HPDE6-E6E7 (cell line): ENCODE data around the gene NMT1.

ENCODE experiments used
- DNase-seq: peaks from one replicate; pipeline ENCODE4 v3.0.0; 2011; ENCODE audit warnings: missing footprints; ENCODE audit errors: extremely low spot score

The NMT1 gene

DNA sequence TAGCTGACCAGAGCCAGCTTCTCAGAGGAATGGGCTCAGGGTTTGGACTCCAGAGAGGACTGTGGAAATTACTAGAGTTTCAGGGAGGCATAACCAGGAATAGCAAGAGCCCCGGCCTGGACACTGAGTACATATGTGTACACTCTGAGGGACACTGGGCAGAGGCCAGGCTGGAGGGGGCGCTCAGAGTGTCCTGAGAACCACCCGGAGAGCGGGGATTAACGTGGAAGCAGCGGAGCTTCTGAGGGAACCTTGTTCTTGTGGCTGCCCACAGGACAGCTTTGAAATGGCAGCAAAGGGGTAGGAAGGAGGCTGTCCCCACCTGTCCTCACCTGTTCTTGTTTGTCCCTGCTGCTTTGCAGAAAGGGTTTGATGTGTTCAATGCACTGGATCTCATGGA, 43.4 kb downstream of the NMT1 start:
- DNase-seq, result no peak

GRCh38 chr17:45104907-45105624, 43.9 kb downstream of the NMT1 start:
- DNase-seq, result no peak

- DNase-seq, result no peak
These were observed 45.0 kb downstream of the NMT1 start for GRCh38 chr17:45106096-45106495.

- DNase-seq, result no peak
These were observed 45.5 kb downstream of the NMT1 start for GRCh38 chr17:45106582-45106981.

GRCh38 chr17:45107293-45108010, 46.3 kb downstream of the NMT1 start:
- DNase-seq, result no peak

- no peak for DNase-seq
These were observed 46.9 kb downstream of the NMT1 start for GRCh38 chr17:45108051-45108450.

- no peak for DNase-seq
These were observed 47.7 kb downstream of the NMT1 start for GRCh38 chr17:45108595-45109521.

DNA sequence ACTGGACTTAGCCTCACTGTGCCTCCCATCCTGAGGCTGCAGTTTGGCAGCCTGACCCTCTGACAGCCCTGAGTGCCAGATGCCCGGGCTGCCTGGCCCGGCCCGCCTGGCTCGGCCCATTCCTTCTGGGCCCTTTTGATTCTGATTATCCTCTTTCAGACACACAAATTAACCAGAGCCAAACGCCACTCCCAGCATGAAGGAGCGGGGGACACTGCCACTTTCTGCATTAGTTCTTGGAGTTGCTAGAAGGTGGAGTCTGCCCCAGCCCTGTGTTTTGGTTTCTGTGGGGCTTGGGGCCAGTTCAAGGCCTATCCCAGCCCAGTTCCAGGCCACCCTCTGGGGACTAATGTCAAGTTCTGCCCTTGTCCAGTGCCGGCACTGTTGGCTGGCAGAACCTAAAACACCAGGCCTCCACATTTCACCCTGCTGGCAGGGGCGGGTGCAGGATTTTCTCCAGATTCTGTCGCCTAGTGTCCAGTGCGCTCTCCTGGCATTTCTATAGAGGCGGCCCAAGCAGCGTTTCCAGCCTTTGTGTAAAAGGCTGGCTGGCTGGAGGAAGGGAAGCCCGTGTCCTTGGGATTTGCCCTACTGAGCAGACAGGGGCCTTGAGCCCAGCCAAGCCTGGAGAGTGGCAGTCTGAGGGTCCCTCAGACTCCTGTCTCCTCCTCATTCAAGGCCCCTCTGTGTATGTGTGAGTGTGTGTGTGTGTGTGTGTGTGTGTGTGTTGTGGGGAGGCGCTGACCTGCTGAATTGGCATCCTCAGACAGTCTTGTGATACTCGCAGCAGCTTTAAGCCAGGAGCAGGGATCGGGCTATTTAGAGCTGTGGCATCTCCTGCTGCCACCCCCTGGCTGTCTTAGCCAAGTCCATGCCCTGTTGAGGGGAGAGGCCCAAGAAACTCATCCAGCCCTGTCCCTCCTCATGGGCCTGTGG, 49.8 kb downstream of the NMT1 start:
- DNase-seq, result no peak

DNA sequence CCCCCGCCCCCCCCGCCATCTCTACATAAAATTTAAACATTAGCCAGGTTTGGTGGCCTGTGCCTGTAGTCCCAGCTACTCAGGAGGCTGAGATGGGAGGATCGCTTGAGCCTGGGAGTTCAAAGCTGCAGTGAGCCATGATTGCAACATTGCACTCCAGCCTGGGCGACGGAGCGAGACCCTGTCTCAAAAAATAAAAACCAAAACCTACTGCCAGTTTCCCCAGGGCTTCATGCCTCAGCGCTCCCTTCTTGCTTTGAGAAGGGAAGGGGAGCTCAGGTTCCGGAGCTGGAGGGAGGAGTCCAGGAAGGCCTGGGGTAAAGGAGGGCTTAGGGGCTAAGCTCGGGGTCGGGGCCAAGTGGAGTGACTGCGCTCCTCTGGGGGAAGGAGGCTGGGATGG, 50.7 kb downstream of the NMT1 start:
- DNase-seq, result no peak

GRCh38 chr17:45112559-45113423, 51.7 kb downstream of the NMT1 start:
- DNase-seq, result no peak

DNA sequence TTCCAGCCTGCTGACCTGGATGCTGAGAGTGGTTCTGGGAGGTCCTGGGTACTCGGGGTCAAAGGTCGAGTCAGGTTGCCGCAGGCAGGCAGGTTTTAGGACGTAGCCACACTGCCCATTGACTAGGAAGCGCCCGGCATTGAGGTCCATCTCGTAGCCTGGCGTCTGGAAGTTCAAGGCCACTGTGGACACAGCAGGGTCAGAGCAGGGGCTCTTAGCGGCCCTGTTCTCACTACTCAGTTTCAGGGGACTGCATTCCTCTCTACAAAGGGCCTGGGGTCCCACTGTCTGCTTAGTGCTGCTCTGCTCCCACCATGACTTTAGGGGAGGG, 52.3 kb downstream of the NMT1 start:
- DNase-seq, result no peak

GRCh38 chr17:45114117-45114932, 53.2 kb downstream of the NMT1 start:
- DNase-seq, result no peak

DNA sequence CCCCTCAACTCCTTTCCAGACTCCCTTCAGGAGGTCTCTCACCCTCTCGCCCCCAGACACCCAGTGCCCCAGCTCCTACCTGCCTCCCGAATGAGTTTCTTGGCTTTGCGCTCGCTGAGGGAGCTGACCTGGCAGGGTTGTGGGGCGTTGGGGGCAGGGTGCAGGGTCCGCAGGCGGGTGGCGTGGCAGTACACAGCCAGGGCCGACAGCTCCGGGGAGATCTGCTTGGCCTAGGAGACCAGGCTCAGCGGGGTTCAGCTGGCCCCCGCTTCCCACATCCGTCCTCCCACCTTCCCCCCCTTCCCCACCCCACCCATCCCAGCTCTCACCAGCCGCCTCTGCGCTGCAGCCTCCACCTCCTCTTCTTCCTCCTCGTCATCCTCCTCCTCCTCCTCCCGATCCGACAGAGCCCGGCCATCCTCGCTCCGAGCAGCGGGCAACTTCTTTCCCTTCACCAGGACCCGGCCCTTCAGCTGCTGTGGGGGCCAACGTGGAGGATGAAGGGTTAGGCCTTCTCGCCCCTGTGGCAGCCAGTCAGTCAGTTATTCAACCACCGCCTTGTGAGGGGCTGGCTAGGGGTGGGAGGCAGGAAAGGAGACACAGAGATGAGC, 54.0 kb downstream of the NMT1 start:
- DNase-seq, result no peak

- no peak for DNase-seq
These were observed 54.8 kb downstream of the NMT1 start for GRCh38 chr17:45115871-45116270.

DNA sequence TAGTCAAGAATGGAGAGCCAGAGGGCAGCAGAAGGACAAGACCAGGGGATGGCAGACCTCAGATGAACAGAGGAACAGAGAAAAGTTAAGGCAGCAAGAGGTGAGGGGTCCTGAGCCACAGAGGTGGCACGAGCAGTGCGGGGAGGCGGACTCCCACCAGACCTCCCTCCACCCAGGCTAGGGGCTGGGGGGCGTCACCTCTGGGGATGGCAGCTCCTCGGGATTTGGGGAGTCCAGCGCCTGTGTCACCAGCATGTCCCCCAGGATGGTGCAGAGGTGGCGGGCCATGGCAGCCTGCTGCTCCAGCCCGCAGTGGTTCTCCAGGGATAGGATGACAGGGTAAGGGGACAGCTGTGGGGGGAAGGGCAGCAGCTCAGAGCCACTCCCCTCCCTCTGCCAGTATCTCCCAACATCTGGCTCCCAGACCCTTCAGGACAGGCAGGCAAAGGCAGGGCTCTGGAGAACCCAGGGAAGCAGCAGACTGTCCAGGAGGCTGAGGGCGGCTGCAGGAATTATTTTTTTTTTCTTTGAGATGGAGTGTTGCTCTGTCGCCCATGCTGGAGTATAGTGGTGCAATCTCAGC, 55.4 kb downstream of the NMT1 start:
- no peak for DNase-seq

DNA sequence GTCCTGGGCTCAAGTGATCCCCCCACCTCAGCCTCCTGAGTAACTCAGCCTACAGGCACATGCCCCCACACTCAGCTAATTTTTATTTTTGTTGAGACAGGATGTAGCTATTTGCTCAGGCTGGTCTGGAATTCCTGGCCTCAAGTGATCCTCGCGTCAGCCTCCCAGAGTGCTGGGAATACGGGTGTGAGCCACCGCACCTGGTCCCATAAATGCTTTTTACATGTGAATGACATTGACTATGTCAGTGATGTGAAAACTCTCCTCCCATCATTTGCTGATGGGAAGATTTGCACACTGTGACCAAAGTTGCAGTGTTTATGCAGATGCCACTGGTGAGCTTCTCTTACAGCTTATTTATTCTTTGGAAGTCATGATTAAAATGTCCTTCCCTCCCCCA, 56.2 kb downstream of the NMT1 start:
- DNase-seq, result no peak

DNA sequence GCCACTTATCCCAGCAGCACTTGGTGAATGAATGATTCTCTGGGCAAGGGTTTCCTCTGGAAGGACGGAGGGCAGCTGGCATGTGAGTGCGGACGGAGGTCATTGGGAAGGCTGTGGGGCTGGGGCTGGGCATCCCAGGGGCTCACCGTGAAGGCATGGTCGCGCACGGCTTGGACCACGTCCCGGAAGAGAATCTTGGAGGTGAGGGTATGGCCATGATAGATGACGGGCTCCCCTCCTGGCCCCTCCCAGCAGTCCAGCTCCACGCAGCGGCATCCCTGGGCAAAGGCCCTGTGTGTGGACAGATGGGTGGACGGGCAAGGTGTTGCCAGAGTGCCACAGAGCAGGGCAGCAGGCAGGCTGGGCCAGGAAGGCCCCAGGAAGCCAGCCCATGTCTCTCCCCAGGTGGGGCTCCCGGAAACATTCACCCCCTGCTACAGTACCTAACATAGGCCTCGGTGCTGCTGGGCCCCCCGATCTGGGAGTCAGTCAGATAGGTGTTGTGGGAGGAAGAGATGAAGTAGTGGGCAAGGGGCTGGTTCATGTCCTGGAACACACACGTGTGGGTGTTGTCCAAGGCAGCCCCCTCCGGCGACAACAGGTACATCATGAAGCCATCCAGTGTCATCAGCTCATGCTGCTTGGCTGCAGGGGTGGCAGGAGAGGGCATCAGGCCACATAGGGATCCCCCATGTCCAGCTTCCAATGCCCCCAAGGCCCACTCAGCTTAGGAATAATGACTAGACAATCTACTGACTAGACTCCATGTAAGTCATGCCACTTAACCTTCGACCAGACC, 56.9 kb downstream of the NMT1 start:
- no peak for DNase-seq

DNA sequence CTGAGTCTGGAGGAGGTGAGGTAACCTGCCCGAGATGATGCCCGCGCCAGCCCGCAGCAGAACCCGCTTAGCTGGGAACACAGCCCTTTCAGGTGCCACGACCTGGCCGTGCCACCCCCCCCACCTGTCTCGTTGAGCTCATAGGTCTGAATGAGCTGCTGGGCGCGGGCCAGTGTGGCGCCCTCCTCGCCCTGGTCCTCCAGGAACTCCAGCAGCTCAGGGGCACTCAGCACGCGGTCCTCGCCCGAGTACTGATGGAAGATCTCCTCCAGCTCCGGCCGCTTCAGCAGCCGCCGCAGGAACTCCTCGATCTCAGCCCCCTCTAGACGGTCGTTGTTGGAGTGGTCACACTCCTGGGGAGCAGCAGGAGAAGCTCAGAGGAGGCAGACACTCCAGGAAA, 57.6 kb downstream of the NMT1 start:
- no peak for DNase-seq
